WTC11 (cell line): Measurements from ENCODE around the gene CACNA1A. TPM values are rescaled to one million over a fixed set of nuclear protein-coding genes. Genes with fewer than 3 reads are reported as not detected.

Experiments
- ATAC-seq: fragments of 200-7000 bp; cut with Tn5 transposase; 2 replicates; pipeline ENCODE4 v1.10.0; 2021; ENCODE audit warnings: mild to moderate bottlenecking, moderate library complexity
- CTCF ChIA-PET: fragments of 300-600 bp; sonication (Branson Sonifier 250); formaldehyde crosslinking; loops from one replicate; lab custom pipeline; 2021; ENCODE audit warnings: antibody characterized with exemption; lab: Charles Lee
- POLR2A ChIA-PET: fragments of 350-600 bp; sonication (Branson Sonifier 250); formaldehyde crosslinking; loops from one replicate; lab custom pipeline; 2021; ENCODE audit warnings: antibody characterized with exemption; lab: Charles Lee
- DNase-seq: peaks from one replicate; pipeline ENCODE4 v3.0.0; 2021; ENCODE audit warnings: low spot score
- H3K27ac Mint-ChIP-seq: 2 replicates; pipeline ENCODE4 v1.8.0; 2021; ENCODE audit warnings: mixed read lengths
- H3K27me3 Mint-ChIP-seq: 2 replicates; pipeline ENCODE4 v1.8.0; 2021; ENCODE audit warnings: low read depth, mild to moderate bottlenecking, moderate library complexity, mixed read lengths
- H3K36me3 Mint-ChIP-seq: 2 replicates; pipeline ENCODE4 v1.8.0; 2021; ENCODE audit warnings: mixed read lengths
- H3K4me1 Mint-ChIP-seq: 2 replicates; pipeline ENCODE4 v1.8.0; 2022; ENCODE audit warnings: mixed read lengths
- H3K4me3 Mint-ChIP-seq: 2 replicates; pipeline ENCODE4 v1.8.0; 2021; ENCODE audit warnings: mild to moderate bottlenecking, moderate library complexity, mixed read lengths
- H3K9me3 Mint-ChIP-seq: 2 replicates; pipeline ENCODE4 v1.8.0; 2021; ENCODE audit warnings: mixed read lengths
- ATF6 ChIP-seq: sonication (generic); formaldehyde crosslinking; IDR thresholded peaks from 2 replicates; pipeline ENCODE4 v1.8.1; 2023; ENCODE audit warnings: mild to moderate bottlenecking, missing genetic modification reagents
- E2F5 ChIP-seq: sonication (generic); formaldehyde crosslinking; IDR thresholded peaks from 2 replicates; pipeline ENCODE4 v1.8.1; 2022; ENCODE audit warnings: mild to moderate bottlenecking, moderate library complexity, missing genetic modification reagents
- ETV6 ChIP-seq: sonication (generic); formaldehyde crosslinking; IDR thresholded peaks from 2 replicates; pipeline ENCODE4 v1.8.1; 2022; ENCODE audit warnings: mild to moderate bottlenecking, missing genetic modification reagents
- GRHL2 ChIP-seq: fragments of 250-450 bp; sonication (Bioruptor Pico); IDR thresholded peaks from 2 replicates; pipeline ENCODE4 v1.8.0; 2022; ENCODE audit warnings: mild to moderate bottlenecking, moderate library complexity; ENCODE audit not compliant: insufficient replicate concordance, severe bottlenecking
- HMGXB4 ChIP-seq: sonication (generic); formaldehyde crosslinking; IDR thresholded peaks from 2 replicates; pipeline ENCODE4 v1.8.1; 2023; ENCODE audit warnings: mild to moderate bottlenecking, moderate library complexity, missing genetic modification reagents
- MLX ChIP-seq: sonication (generic); formaldehyde crosslinking; IDR thresholded peaks from 2 replicates; pipeline ENCODE4 v1.8.1; 2023; ENCODE audit warnings: mild to moderate bottlenecking, missing genetic modification reagents, moderate library complexity
- MYBL2 ChIP-seq: sonication (generic); formaldehyde crosslinking; IDR thresholded peaks from 2 replicates; pipeline ENCODE4 v1.8.1; 2023; ENCODE audit warnings: mild to moderate bottlenecking, moderate library complexity, missing genetic modification reagents
- NR2C2 ChIP-seq: sonication (generic); formaldehyde crosslinking; IDR thresholded peaks from 2 replicates; pipeline ENCODE4 v1.8.0; 2022; ENCODE audit warnings: mild to moderate bottlenecking, missing genetic modification reagents
- PRDM15 ChIP-seq: sonication (generic); formaldehyde crosslinking; IDR thresholded peaks from 2 replicates; pipeline ENCODE4 v1.8.0; 2022; ENCODE audit warnings: missing genetic modification reagents
- SOX15 ChIP-seq: fragments of 250-450 bp; sonication (Bioruptor Pico); IDR thresholded peaks from 2 replicates; pipeline ENCODE4 v1.9.0; 2021; ENCODE audit warnings: mild to moderate bottlenecking
- SP1 ChIP-seq: sonication (generic); formaldehyde crosslinking; conservative IDR thresholded peaks from 2 replicates; pipeline ENCODE4 v1.8.1; 2022; ENCODE audit warnings: missing genetic modification reagents
- TCF7 ChIP-seq: sonication (generic); formaldehyde crosslinking; IDR thresholded peaks from 2 replicates; pipeline ENCODE4 v1.8.0; 2022; ENCODE audit warnings: mild to moderate bottlenecking, low read depth, missing genetic modification reagents, moderate library complexity
- TEAD1 ChIP-seq: sonication (generic); formaldehyde crosslinking; IDR thresholded peaks from 2 replicates; pipeline ENCODE4 v1.8.0; 2022; ENCODE audit warnings: mild to moderate bottlenecking, missing genetic modification reagents
- USF1 ChIP-seq: sonication (generic); formaldehyde crosslinking; IDR thresholded peaks from 2 replicates; pipeline ENCODE4 v1.8.0; 2022; ENCODE audit warnings: mild to moderate bottlenecking, missing genetic modification reagents
- USF2 ChIP-seq: sonication (generic); formaldehyde crosslinking; IDR thresholded peaks from 2 replicates; pipeline ENCODE4 v1.8.1; 2023; ENCODE audit warnings: mild to moderate bottlenecking, missing genetic modification reagents, moderate library complexity
- ZBTB43 ChIP-seq: sonication (generic); formaldehyde crosslinking; IDR thresholded peaks from 2 replicates; pipeline ENCODE4 v1.8.1; 2023; ENCODE audit warnings: mild to moderate bottlenecking, missing genetic modification reagents
- ZNF416 ChIP-seq: fragments of 250-450 bp; sonication (Bioruptor Pico); IDR thresholded peaks from 2 replicates; pipeline ENCODE4 v1.9.0; 2021; ENCODE audit warnings: mild to moderate bottlenecking, inconsistent platforms
- ZNF532 ChIP-seq: fragments of 250-450 bp; sonication (Bioruptor Pico); IDR thresholded peaks from 2 replicates; pipeline ENCODE4 v1.9.0; 2021; ENCODE audit warnings: mild to moderate bottlenecking, borderline replicate concordance
- total RNA-seq: library from RNA; stranded (reverse); gene quantifications from 3 replicates; pipeline ENCODE4 v1.2.3, GENCODE V29; 2021

Gene CACNA1A
- total RNA-seq, 1 experiment from 2014 or later = 28.9 TPM

- CTCF ChIA-PET = interaction anchor here (0.6 to 1.9 kb wide), 4 partner anchors 18 to 115 kb away, joined by 3 to 8 read pairs (median 5); no protein-coding TSS in a partner anchor
- ATAC-seq (peak; percentile 74), DNase-seq (peak; percentile 20)
- TF ChIP-seq SP1 (CRISPR knock-in tag) (no peak), USF2 (CRISPR knock-in tag) (no peak), USF1 (CRISPR knock-in tag) (no peak), E2F5 (CRISPR knock-in tag) (no peak), ZNF532 (no peak), MYBL2 (no peak), ATF6 (no peak), SOX15 (CRISPR knock-in tag) (no peak), GRHL2 (CRISPR knock-in tag) (no peak), ZNF416 (CRISPR knock-in tag) (no peak), PRDM15 (no peak), ZBTB43 (CRISPR knock-in tag) (no peak), HMGXB4 (CRISPR knock-in tag) (no peak), MLX (CRISPR knock-in tag) (no peak), NR2C2 (CRISPR knock-in tag) (no peak), TCF7 (no peak), TEAD1 (CRISPR knock-in tag) (peak; percentile 59; the same call in 1 of the 2 replicates), ETV6 (CRISPR knock-in tag) (0 out of 2 replicates have a peak, but pooled peaks have one; percentile 35)
- peaks cover 4% of the 10 kb centered on the region for H3K36me3 Mint-ChIP-seq
- H3K4me1 Mint-ChIP-seq = peaks cover 44% of the 10 kb centered on the region
- peak overlapping the region; percentile 55 for H3K4me3 Mint-ChIP-seq
- no peaks in the 10 kb centered on the region for H3K9me3 Mint-ChIP-seq
- POLR2A ChIA-PET = no interaction called here
- no peaks in the 10 kb centered on the region for H3K27me3 Mint-ChIP-seq
- peak overlapping the region; percentile 60 for H3K27ac Mint-ChIP-seq
Observed at GRCh38 chr19:13460045-13460444, 46.2 kb downstream of the CACNA1A start.
